GM13977 (cell line): ENCODE data around the gene PRKCE.

Experiments
- DNase-seq: peaks from one replicate; pipeline ENCODE4 v3.0.0; 2012; ENCODE audit warnings: low spot score
- CTCF ChIP-seq: IDR thresholded peaks from 2 replicates; pipeline ENCODE4 v1.5.1; 2012; ENCODE audit warnings: mild to moderate bottlenecking, control low read depth; ENCODE audit not compliant: insufficient read depth; ENCODE audit errors: extremely low read depth, missing control alignments
- in situ Hi-C: fragments of 300-500 bp; cut with MboI; formaldehyde crosslinking; loops from one replicate; pipeline ENCODE4 v1.12.0; 2022; ENCODE audit warnings: low sequenced_read_pairs, low pct_unique_long_range_greater_than_20kb, mixed read lengths, inconsistent platforms; ENCODE audit not compliant: unreplicated experiment

The PRKCE gene

GRCh38 chr2:45750001-45750400 lies 98.5 kb downstream of the PRKCE start:
- no peak for TF ChIP-seq CTCF
- in situ Hi-C loops: no loop called here
- no peak for DNase-seq

- TF ChIP-seq CTCF: no peak
- DNase-seq: no peak
- in situ Hi-C loops: no loop called here
Measured at GRCh38 chr2:45750484-45750883, 99.0 kb downstream of the PRKCE start.

GRCh38 chr2:45753381-45753780 lies 101.9 kb downstream of the PRKCE start:
- no peak for TF ChIP-seq CTCF
- in situ Hi-C loops: no loop called here
- DNase-seq: no peak

- no peak for TF ChIP-seq CTCF
- no peak for DNase-seq
- in situ Hi-C loops: no loop called here
Measured at GRCh38 chr2:45754131-45755010, 102.9 kb downstream of the PRKCE start.

GRCh38 chr2:45755585-45756335 lies 104.3 kb downstream of the PRKCE start:
- no peak for TF ChIP-seq CTCF
- in situ Hi-C loops: no loop called here
- no peak for DNase-seq

- in situ Hi-C loops: no loop called here
- DNase-seq: no peak
Measured at GRCh38 chr2:45758018-45758417, 106.5 kb downstream of the PRKCE start.

More at GRCh38 chr2:45758018-45758417, 106.5 kb downstream of the PRKCE start:
- TF ChIP-seq CTCF: no peak
